WTC11 (cell line): ENCODE results near the gene DTNA. TPM values are rescaled to one million over a fixed set of nuclear protein-coding genes. Genes with fewer than 3 reads are reported as not detected.

Source experiments
- ATAC-seq: fragments of 200-7000 bp; cut with Tn5 transposase; 2 replicates; pipeline ENCODE4 v1.10.0; 2021; ENCODE audit warnings: mild to moderate bottlenecking, moderate library complexity
- CTCF ChIA-PET: fragments of 300-600 bp; sonication (Branson Sonifier 250); formaldehyde crosslinking; loops from one replicate; lab custom pipeline; 2021; ENCODE audit warnings: antibody characterized with exemption; lab: Charles Lee
- POLR2A ChIA-PET: fragments of 350-600 bp; sonication (Branson Sonifier 250); formaldehyde crosslinking; loops from one replicate; lab custom pipeline; 2021; ENCODE audit warnings: antibody characterized with exemption; lab: Charles Lee
- DNase-seq: peaks from one replicate; pipeline ENCODE4 v3.0.0; 2021; ENCODE audit warnings: low spot score
- H3K27ac Mint-ChIP-seq: 2 replicates; pipeline ENCODE4 v1.8.0; 2021; ENCODE audit warnings: mixed read lengths
- H3K27me3 Mint-ChIP-seq: 2 replicates; pipeline ENCODE4 v1.8.0; 2021; ENCODE audit warnings: low read depth, mild to moderate bottlenecking, moderate library complexity, mixed read lengths
- H3K36me3 Mint-ChIP-seq: 2 replicates; pipeline ENCODE4 v1.8.0; 2021; ENCODE audit warnings: mixed read lengths
- H3K4me1 Mint-ChIP-seq: 2 replicates; pipeline ENCODE4 v1.8.0; 2022; ENCODE audit warnings: mixed read lengths
- H3K4me3 Mint-ChIP-seq: 2 replicates; pipeline ENCODE4 v1.8.0; 2021; ENCODE audit warnings: mild to moderate bottlenecking, moderate library complexity, mixed read lengths
- H3K9me3 Mint-ChIP-seq: 2 replicates; pipeline ENCODE4 v1.8.0; 2021; ENCODE audit warnings: mixed read lengths
- ATF3 ChIP-seq: sonication (generic); formaldehyde crosslinking; conservative IDR thresholded peaks from 2 replicates; pipeline ENCODE4 v1.8.1; 2022; ENCODE audit warnings: mild to moderate bottlenecking, missing genetic modification reagents
- ETV6 ChIP-seq: sonication (generic); formaldehyde crosslinking; IDR thresholded peaks from 2 replicates; pipeline ENCODE4 v1.8.1; 2022; ENCODE audit warnings: mild to moderate bottlenecking, missing genetic modification reagents
- FOXK1 ChIP-seq: sonication (generic); formaldehyde crosslinking; IDR thresholded peaks from 2 replicates; pipeline ENCODE4 v1.8.0; 2022; ENCODE audit warnings: mild to moderate bottlenecking, moderate library complexity, missing genetic modification reagents
- GABPB1 ChIP-seq: sonication (generic); formaldehyde crosslinking; IDR thresholded peaks from 2 replicates; pipeline ENCODE4 v1.8.1; 2023; ENCODE audit warnings: mild to moderate bottlenecking, missing genetic modification reagents
- GRHL2 ChIP-seq: fragments of 250-450 bp; sonication (Bioruptor Pico); IDR thresholded peaks from 2 replicates; pipeline ENCODE4 v1.8.0; 2022; ENCODE audit warnings: mild to moderate bottlenecking, moderate library complexity; ENCODE audit not compliant: insufficient replicate concordance, severe bottlenecking
- GTF2I ChIP-seq: fragments of 250-450 bp; sonication (Bioruptor Pico); conservative IDR thresholded peaks from 2 replicates; pipeline ENCODE4 v1.4.0; 2021; ENCODE audit warnings: mild to moderate bottlenecking
- IRF2 ChIP-seq: sonication (generic); formaldehyde crosslinking; IDR thresholded peaks from 2 replicates; pipeline ENCODE4 v1.8.0; 2022; ENCODE audit warnings: low read depth, missing genetic modification reagents, borderline replicate concordance
- OVOL2 ChIP-seq: fragments of 250-450 bp; sonication (Bioruptor Pico); IDR thresholded peaks from 2 replicates; pipeline ENCODE4 v1.9.0; 2021; ENCODE audit warnings: mild to moderate bottlenecking, borderline replicate concordance
- PRRX2 ChIP-seq: fragments of 250-450 bp; sonication (Bioruptor Pico); IDR thresholded peaks from 2 replicates; pipeline ENCODE4 v1.8.0; 2021; ENCODE audit warnings: mild to moderate bottlenecking
- STAT6 ChIP-seq: sonication (generic); formaldehyde crosslinking; conservative IDR thresholded peaks from 2 replicates; pipeline ENCODE4 v1.8.1; 2023; ENCODE audit warnings: mild to moderate bottlenecking, low read depth, missing genetic modification reagents, moderate library complexity
- TCF7 ChIP-seq: sonication (generic); formaldehyde crosslinking; IDR thresholded peaks from 2 replicates; pipeline ENCODE4 v1.8.0; 2022; ENCODE audit warnings: mild to moderate bottlenecking, low read depth, missing genetic modification reagents, moderate library complexity
- USF1 ChIP-seq: sonication (generic); formaldehyde crosslinking; IDR thresholded peaks from 2 replicates; pipeline ENCODE4 v1.8.0; 2022; ENCODE audit warnings: mild to moderate bottlenecking, missing genetic modification reagents
- ZBTB21 ChIP-seq: sonication (generic); formaldehyde crosslinking; IDR thresholded peaks from 2 replicates; pipeline ENCODE4 v1.8.1; 2023; ENCODE audit warnings: mild to moderate bottlenecking, missing genetic modification reagents, borderline replicate concordance
- ZMAT4 ChIP-seq: fragments of 250-450 bp; sonication (Bioruptor Pico); IDR thresholded peaks from 2 replicates; pipeline ENCODE4 v1.9.0; 2021; ENCODE audit warnings: mild to moderate bottlenecking
- ZNF232 ChIP-seq: sonication (generic); formaldehyde crosslinking; IDR thresholded peaks from 2 replicates; pipeline ENCODE4 v1.8.0; 2022; ENCODE audit warnings: mild to moderate bottlenecking, missing genetic modification reagents
- ZNF416 ChIP-seq: fragments of 250-450 bp; sonication (Bioruptor Pico); IDR thresholded peaks from 2 replicates; pipeline ENCODE4 v1.9.0; 2021; ENCODE audit warnings: mild to moderate bottlenecking, inconsistent platforms
- total RNA-seq: library from RNA; stranded (reverse); gene quantifications from 3 replicates; pipeline ENCODE4 v1.2.3, GENCODE V29; 2021
- TF ChIP-seq, protein P1 (sequence below): sonication (generic); formaldehyde crosslinking; IDR thresholded peaks from 2 replicates; pipeline ENCODE4 v1.8.1; 2022; ENCODE audit warnings: low read depth, mild to moderate bottlenecking, moderate library complexity, missing genetic modification reagents, borderline replicate concordance
- TF ChIP-seq, protein P2 (sequence below): sonication (generic); formaldehyde crosslinking; IDR thresholded peaks from 2 replicates; pipeline ENCODE4 v1.8.0; 2022; ENCODE audit warnings: mild to moderate bottlenecking, missing genetic modification reagents

Gene DTNA
- total RNA-seq, 1 experiment from 2014 or later = 16.1 TPM

DNA sequence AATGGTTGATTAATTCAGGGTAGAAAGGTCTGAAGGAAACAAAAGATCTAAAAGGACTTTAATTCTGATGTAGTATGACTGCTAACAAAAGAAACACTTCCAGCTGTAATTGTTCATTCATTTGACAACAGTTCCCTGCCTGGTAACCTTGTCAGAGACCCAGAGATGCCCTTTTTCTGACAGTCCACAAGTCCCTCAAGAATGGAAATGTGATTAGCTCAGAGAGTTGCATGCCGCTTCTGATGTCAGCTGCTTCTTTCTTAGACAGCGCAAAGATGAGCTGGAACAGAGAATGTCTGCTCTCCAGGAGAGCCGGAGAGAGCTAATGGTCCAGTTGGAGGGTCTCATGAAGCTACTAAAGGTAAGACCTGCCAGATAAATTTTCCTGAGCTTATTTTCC is 153.6 kb downstream of the DTNA start:
- ChIA-PET POLR2A (no interaction called here), CTCF (interaction anchor here (0.6 kb wide), 1 partner anchor 116 kb away, joined by 4 read pairs; no protein-coding TSS in a partner anchor)
- no peak overlapping the region for H3K4me3 Mint-ChIP-seq
- peaks cover 4% of the 10 kb centered on the region for H3K36me3 Mint-ChIP-seq
- ATAC-seq (no peak), DNase-seq (no peak)
- TF ChIP-seq, protein P1, sequence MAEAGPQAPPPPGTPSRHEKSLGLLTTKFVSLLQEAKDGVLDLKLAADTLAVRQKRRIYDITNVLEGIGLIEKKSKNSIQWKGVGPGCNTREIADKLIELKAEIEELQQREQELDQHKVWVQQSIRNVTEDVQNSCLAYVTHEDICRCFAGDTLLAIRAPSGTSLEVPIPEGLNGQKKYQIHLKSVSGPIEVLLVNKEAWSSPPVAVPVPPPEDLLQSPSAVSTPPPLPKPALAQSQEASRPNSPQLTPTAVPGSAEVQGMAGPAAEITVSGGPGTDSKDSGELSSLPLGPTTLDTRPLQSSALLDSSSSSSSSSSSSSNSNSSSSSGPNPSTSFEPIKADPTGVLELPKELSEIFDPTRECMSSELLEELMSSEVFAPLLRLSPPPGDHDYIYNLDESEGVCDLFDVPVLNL = no peak
- TF ChIP-seq ZMAT4 (CRISPR knock-in tag) (no peak), ZNF232 (CRISPR knock-in tag) (no peak), OVOL2 (CRISPR knock-in tag) (no peak), GABPB1 (CRISPR knock-in tag) (no peak), ETV6 (CRISPR knock-in tag) (no peak)
- TF ChIP-seq, protein P2, sequence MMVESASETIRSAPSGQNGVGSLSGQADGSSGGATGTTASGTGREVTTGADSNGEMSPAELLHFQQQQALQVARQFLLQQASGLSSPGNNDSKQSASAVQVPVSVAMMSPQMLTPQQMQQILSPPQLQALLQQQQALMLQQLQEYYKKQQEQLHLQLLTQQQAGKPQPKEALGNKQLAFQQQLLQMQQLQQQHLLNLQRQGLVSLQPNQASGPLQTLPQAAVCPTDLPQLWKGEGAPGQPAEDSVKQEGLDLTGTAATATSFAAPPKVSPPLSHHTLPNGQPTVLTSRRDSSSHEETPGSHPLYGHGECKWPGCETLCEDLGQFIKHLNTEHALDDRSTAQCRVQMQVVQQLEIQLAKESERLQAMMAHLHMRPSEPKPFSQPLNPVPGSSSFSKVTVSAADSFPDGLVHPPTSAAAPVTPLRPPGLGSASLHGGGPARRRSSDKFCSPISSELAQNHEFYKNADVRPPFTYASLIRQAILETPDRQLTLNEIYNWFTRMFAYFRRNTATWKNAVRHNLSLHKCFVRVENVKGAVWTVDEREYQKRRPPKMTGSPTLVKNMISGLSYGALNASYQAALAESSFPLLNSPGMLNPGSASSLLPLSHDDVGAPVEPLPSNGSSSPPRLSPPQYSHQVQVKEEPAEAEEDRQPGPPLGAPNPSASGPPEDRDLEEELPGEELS (CRISPR knock-in tag) = no peak
- H3K4me1 Mint-ChIP-seq = peaks cover 6% of the 10 kb centered on the region
- no peak overlapping the region for H3K27ac Mint-ChIP-seq
- H3K27me3 Mint-ChIP-seq = no peaks in the 10 kb centered on the region; the same call in 1 of the 2 replicates
- H3K9me3 Mint-ChIP-seq = peaks cover 5% of the 10 kb centered on the region; the same call in 1 of the 2 replicates

DNA sequence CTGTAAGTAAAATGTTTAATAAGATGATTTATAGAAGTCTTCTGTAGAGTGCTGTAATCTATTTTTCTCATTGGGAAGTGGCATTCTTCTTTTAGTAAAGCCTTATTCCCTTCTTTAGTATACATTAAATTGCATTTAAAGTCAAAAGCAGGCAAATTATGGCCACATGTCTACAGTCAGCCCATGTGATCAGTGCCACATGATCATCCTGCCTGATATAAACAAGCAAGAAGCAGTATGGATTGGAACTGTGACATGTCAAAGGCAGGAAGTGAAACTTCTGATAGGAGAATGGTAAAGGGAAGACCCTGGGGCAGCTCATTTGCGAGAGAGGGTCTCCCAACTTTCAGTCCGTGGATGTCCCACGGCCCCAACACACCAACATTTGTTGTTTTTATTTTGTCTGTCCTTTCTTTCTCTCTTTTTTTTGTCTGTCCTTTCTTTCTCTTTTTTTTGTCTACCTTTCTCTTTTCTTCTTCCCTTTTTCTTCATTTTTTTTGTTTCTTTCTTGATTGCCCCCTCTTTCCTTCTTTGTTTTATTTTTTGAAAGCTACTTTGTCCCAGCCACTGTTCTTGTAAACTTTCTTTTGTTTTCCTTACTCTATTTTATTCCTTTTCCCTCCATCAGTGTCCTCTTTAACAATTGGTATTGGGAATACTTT is 154.9 kb downstream of the DTNA start:
- H3K36me3 Mint-ChIP-seq = no peaks in the 10 kb centered on the region; the same call in none of the 2 replicates
- ChIA-PET POLR2A (no interaction called here), CTCF (no interaction called here)
- no peak overlapping the region for H3K4me3 Mint-ChIP-seq
- H3K4me1 Mint-ChIP-seq = peaks cover 6% of the 10 kb centered on the region
- no peak for ATAC-seq
- no peak overlapping the region for H3K27ac Mint-ChIP-seq
- no peak for DNase-seq
- H3K27me3 Mint-ChIP-seq = no peaks in the 10 kb centered on the region; the same call in 1 of the 2 replicates
- TF ChIP-seq TCF7 (CRISPR knock-in tag) (no peak), ETV6 (CRISPR knock-in tag) (no peak), USF1 (CRISPR knock-in tag) (no peak), ATF3 (CRISPR knock-in tag) (no peak), FOXK1 (CRISPR knock-in tag) (no peak), IRF2 (no peak), GRHL2 (CRISPR knock-in tag) (no peak), ZNF416 (CRISPR knock-in tag) (no peak), ZBTB21 (CRISPR knock-in tag) (no peak), GTF2I (CRISPR knock-in tag) (no peak), PRRX2 (no peak), STAT6 (CRISPR knock-in tag) (no peak)
- no peaks in the 10 kb centered on the region for H3K9me3 Mint-ChIP-seq
